Osteoblast (primary cell): ENCODE results near the gene QARS1. TPM values are rescaled to one million over a fixed set of nuclear protein-coding genes. Genes with fewer than 3 reads are reported as not detected.
A peak's percentile ranks its signal among the peaks of the same experiment; 100 is the strongest.

ENCODE experiments used
- DNase-seq: peaks from one replicate; pipeline ENCODE4 v3.0.0; 2011; ENCODE audit warnings: low spot score, mixed read lengths; ENCODE audit not compliant: insufficient read length; ENCODE audit errors: missing footprints
- H2AFZ ChIP-seq: 2 replicates; pipeline ENCODE4 v1.6.0; 2011; ENCODE audit warnings: mild to moderate bottlenecking, low read length
- H3K27ac ChIP-seq: 2 replicates; pipeline ENCODE4 v1.5.1; 2011; ENCODE audit warnings: mild to moderate bottlenecking, low read depth, low read length, moderate library complexity
- H3K27me3 ChIP-seq: 2 replicates; pipeline ENCODE4 v1.6.0; 2012; ENCODE audit warnings: mild to moderate bottlenecking, control low read depth, inconsistent platforms, low read length, moderate library complexity; ENCODE audit not compliant: insufficient read depth
- H3K36me3 ChIP-seq: 2 replicates; pipeline ENCODE4 v1.5.1; 2011; ENCODE audit warnings: mild to moderate bottlenecking, low read length, control low read depth, moderate library complexity; ENCODE audit not compliant: insufficient read depth
- H3K4me1 ChIP-seq: 2 replicates; pipeline ENCODE4 v1.5.1; 2011; ENCODE audit warnings: mild to moderate bottlenecking, low read length, control low read depth, moderate library complexity; ENCODE audit not compliant: insufficient read depth
- H3K4me2 ChIP-seq: 2 replicates; pipeline ENCODE4 v1.6.0; 2011; ENCODE audit warnings: mild to moderate bottlenecking, low read length; ENCODE audit not compliant: insufficient read depth
- H3K4me3 ChIP-seq: fragments of 200-600 bp; sonication (generic); 3 replicates; pipeline ENCODE4 v1.5.1; 2012; ENCODE audit warnings: mild to moderate bottlenecking, low read length, inconsistent platforms; ENCODE audit not compliant: insufficient read depth
- H3K79me2 ChIP-seq: 2 replicates; pipeline ENCODE4 v1.6.0; 2012; ENCODE audit warnings: mild to moderate bottlenecking, low read length, control low read depth, inconsistent platforms; ENCODE audit not compliant: insufficient read depth
- H3K9me3 ChIP-seq: 2 replicates; pipeline ENCODE4 v1.5.1; 2011; ENCODE audit warnings: low read depth, low read length, control low read depth
- H4K20me1 ChIP-seq: 2 replicates; pipeline ENCODE4 v1.6.0; 2012; ENCODE audit warnings: mild to moderate bottlenecking, low read length, control low read depth; ENCODE audit not compliant: insufficient read depth
- total RNA-seq: library from RNA; depleted of rRNA; stranded (reverse); fragments of >200 nt; gene quantifications from 2 replicates; pipeline ENCODE4 v1.2.3, GENCODE V29; 2012
- TF ChIP-seq, protein P1 (sequence below): IDR thresholded peaks from 2 replicates; pipeline ENCODE4 v1.5.1; 2011; ENCODE audit warnings: mild to moderate bottlenecking, low read depth, low read length, moderate library complexity; ENCODE audit errors: extremely low read depth

The QARS1 gene
- total RNA-seq, 1 donor = 416 TPM

DNA sequence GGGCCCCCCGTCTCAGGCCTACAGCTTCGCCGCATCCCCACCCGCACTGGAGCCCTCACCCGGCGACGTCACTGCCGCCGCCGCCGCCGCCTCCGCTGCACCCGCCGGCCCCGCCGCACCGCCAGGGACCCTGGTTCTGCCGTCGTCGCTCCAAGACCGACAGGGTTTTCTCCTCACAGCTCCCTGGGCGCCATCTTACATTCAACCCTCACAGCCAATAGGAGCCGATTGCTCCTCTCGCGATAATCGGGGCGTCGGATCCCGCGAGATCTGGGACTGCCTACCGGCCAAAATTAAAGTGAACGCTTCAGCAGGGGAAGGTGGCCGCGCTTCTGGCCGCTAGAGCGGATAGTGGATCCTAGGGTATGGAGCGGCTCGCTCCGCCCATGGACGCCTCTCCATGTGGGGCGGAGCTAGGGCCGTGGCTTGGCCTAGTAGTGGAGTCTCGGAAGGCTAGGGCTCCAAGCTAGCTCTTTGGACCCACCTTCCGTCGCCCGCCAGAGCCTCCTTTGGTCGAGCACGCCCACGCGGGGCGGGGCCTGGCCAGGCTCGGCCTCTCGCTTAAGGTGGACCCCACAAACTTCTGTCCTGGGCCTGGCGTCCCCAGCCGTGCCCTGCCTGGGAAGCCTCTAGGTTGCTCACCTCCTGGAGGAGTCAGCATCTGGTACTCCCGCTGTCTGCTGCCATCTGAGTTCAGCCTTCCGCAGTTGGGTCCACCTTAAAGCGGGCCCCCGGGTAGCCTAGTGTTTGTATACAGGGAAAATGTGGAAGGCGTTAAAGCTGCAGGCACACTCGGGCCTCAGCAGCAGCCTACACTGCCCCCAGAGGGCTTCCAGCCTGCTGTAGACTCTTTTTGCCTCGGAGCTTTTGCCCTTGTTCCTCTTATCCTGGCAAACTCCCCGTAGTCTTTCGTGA, 10.4 kb downstream of the QARS1 start, which contains the start of gene QRICH1:
Gene QRICH1, minus strand, starts transcription at position 219 of the 915 bp plus-strand sequence. CDS start 17,054 bp downstream, outside the sequence.
- peak within 1 kb of the TSS; percentile 92 for H3K4me3 ChIP-seq
- peak within 1 kb of the TSS; percentile 98 for H3K27ac ChIP-seq
- H3K4me1 ChIP-seq = peaks cover 17% of the 10 kb centered on the region
- peaks cover 41% of the 10 kb centered on the region for H3K79me2 ChIP-seq
- peak within 1 kb of the TSS; percentile 89 for H2AFZ ChIP-seq
- peaks cover 21% of the 10 kb centered on the region for H3K36me3 ChIP-seq
- DNase-seq = peak; percentile 97
- TF ChIP-seq, protein P1, sequence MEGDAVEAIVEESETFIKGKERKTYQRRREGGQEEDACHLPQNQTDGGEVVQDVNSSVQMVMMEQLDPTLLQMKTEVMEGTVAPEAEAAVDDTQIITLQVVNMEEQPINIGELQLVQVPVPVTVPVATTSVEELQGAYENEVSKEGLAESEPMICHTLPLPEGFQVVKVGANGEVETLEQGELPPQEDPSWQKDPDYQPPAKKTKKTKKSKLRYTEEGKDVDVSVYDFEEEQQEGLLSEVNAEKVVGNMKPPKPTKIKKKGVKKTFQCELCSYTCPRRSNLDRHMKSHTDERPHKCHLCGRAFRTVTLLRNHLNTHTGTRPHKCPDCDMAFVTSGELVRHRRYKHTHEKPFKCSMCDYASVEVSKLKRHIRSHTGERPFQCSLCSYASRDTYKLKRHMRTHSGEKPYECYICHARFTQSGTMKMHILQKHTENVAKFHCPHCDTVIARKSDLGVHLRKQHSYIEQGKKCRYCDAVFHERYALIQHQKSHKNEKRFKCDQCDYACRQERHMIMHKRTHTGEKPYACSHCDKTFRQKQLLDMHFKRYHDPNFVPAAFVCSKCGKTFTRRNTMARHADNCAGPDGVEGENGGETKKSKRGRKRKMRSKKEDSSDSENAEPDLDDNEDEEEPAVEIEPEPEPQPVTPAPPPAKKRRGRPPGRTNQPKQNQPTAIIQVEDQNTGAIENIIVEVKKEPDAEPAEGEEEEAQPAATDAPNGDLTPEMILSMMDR = peak; percentile 82
- no peaks in the 10 kb centered on the region for H3K9me3 ChIP-seq
- peaks cover 13% of the 10 kb centered on the region for H4K20me1 ChIP-seq
- peak within 1 kb of the TSS; percentile 83 for H3K4me2 ChIP-seq
- no peaks in the 10 kb centered on the region for H3K27me3 ChIP-seq

DNA sequence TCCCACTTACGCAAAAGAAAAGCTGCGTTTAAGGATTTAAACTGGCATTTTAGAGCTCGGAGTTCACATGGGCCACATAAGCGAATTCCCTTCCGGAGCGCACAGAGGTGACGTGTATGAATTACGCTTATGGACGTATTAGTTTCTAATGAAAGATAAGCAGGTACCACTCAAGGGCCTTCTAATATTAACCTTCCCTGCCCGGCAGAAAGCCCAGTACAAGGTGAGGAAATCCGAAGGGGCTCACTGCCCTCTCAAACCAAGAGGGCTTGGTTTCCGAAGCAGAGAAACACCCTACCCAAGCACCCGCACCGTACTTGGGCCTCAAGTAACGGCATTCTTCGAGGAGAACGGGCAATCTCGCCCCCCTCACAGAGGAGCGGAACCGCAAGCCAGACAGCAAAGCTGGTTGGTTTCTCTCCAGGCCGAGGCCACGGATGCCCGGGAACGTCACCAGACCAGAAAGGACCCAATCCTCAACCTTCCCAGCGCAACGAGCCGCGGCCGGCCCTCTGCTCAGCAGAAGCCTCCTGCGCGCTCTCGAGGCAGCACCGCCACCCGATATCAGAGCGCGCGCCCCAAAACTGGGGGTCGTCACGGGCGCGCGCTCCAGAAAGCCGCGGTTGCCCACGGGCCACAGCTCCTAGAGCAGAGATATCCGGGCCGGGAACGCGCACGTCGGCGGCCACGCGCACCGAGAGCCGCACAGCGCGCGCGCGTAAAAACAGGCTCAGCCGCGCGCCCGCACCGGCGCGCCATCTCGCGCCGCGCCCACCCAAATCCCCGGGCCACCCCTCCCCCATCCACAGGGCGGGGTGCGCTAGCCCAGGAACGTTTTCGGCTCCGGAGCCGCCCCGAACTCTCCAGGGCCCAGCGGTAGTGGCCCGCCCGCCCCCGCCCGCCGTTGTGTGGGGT, 11.4 kb downstream of the QARS1 start:
- DNase-seq = peak; percentile 91
- peaks cover 17% of the 10 kb centered on the region for H3K4me1 ChIP-seq
- no peaks in the 10 kb centered on the region for H3K9me3 ChIP-seq
- no peaks in the 10 kb centered on the region for H3K27me3 ChIP-seq
- H4K20me1 ChIP-seq = peaks cover 22% of the 10 kb centered on the region
- TF ChIP-seq, protein P1 = no peak
- peaks cover 50% of the 10 kb centered on the region for H3K79me2 ChIP-seq
- H3K27ac ChIP-seq = peak overlapping the region; percentile 98
- peak overlapping the region; percentile 83 for H2AFZ ChIP-seq
- peak overlapping the region; percentile 92 for H3K4me3 ChIP-seq
- peak overlapping the region; percentile 83 for H3K4me2 ChIP-seq
- peaks cover 17% of the 10 kb centered on the region for H3K36me3 ChIP-seq

DNA sequence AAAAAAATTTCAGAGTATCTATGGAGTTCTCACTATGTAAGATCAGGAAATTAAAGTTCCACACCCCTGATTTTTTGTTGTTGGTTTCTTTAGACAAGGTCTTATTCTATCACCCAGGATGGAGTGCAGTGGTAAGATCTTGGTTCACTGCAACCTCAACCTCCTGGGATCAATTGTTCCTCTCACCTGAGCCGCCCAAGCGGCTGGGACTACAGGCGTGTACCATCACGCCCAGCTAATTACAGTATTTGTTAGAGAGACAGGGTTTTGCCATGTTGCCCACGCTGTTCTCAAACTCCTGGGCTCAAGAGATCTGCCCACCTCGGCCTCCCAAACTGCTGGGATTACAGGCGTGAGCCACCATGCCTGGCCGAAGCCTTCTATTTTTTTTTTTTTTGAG, 23.1 kb downstream of the QARS1 start:
- no peaks in the 10 kb centered on the region for H3K9me3 ChIP-seq
- no peak overlapping the region for H3K4me2 ChIP-seq
- no peaks in the 10 kb centered on the region for H3K4me1 ChIP-seq
- TF ChIP-seq, protein P1 = no peak
- H2AFZ ChIP-seq = no peak overlapping the region
- peaks cover 23% of the 10 kb centered on the region for H3K36me3 ChIP-seq
- H3K79me2 ChIP-seq = peaks cover 94% of the 10 kb centered on the region
- H4K20me1 ChIP-seq = peaks cover 32% of the 10 kb centered on the region
- no peak overlapping the region for H3K27ac ChIP-seq
- H3K4me3 ChIP-seq = no peak overlapping the region
- no peaks in the 10 kb centered on the region for H3K27me3 ChIP-seq
- no peak for DNase-seq
